ENCODE data around the gene DNAH17.

Gene DNAH17

DNA sequence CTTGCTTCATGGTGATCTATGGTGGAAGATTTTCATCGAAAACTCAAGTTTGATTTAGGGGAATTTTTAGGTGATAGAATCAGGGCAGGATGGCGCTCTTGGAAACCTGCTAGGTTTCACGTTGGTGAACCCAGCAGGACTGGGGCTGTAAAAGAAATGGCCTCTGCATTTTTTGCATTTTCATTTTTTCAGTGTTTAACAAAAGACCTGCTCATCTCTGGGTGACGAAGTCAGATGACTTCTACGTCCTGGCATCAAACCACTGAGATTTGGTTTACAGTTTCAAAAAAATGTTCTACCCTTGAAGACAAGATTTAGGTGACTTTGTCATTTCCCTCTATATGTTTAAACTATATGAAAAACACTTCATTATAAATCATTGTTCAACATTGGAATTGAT, 196.8 kb downstream of the DNAH17 start:
- H3K9me3 ChIP-seq: no peaks in the 10 kb centered on the region
- no peaks in the 10 kb centered on the region; the same call in 1 of the 2 replicates for H3K36me3 ChIP-seq
- TF ChIP-seq, protein P1, sequence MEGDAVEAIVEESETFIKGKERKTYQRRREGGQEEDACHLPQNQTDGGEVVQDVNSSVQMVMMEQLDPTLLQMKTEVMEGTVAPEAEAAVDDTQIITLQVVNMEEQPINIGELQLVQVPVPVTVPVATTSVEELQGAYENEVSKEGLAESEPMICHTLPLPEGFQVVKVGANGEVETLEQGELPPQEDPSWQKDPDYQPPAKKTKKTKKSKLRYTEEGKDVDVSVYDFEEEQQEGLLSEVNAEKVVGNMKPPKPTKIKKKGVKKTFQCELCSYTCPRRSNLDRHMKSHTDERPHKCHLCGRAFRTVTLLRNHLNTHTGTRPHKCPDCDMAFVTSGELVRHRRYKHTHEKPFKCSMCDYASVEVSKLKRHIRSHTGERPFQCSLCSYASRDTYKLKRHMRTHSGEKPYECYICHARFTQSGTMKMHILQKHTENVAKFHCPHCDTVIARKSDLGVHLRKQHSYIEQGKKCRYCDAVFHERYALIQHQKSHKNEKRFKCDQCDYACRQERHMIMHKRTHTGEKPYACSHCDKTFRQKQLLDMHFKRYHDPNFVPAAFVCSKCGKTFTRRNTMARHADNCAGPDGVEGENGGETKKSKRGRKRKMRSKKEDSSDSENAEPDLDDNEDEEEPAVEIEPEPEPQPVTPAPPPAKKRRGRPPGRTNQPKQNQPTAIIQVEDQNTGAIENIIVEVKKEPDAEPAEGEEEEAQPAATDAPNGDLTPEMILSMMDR (IDR thresholded peaks at IDR 0.05; ENCODE audit: low read depth, low read length): no peak
- no peaks in the 10 kb centered on the region for H3K4me1 ChIP-seq
- no peaks in the 10 kb centered on the region for H3K27me3 ChIP-seq
- no peak overlapping the region for H3K4me3 ChIP-seq (ENCODE audit: low read depth, low read length)
- DNase-seq: no peak

DNA sequence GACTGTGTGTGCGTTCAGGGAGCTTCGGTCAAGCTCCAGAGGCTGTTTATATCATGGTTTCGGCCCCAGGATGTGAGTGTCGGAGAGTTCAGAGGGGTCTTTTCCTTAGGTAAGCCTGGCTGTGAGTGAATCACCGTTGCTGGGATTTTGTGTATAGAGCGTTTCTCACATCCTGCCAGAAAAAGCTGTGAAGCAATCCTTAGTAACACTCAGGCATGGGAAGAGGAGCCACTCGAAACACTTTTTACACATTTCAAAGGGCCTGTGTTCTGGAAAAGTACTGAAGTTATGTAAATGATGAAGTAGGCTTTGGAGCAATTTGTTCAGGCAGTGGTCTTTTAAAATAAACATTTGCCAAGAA, 198.1 kb downstream of the DNAH17 start:
- DNase-seq: no peak
- TF ChIP-seq, protein P1 (IDR thresholded peaks at IDR 0.05; ENCODE audit: low read depth, low read length): no peak
- H3K4me1 ChIP-seq: no peaks in the 10 kb centered on the region
- H3K9me3 ChIP-seq: no peaks in the 10 kb centered on the region
- no peaks in the 10 kb centered on the region for H3K27me3 ChIP-seq
- peak overlapping the region; percentile 98 for H3K4me3 ChIP-seq (ENCODE audit: low read depth, low read length)
- H3K36me3 ChIP-seq: no peaks in the 10 kb centered on the region; the same call in 1 of the 2 replicates

DNA sequence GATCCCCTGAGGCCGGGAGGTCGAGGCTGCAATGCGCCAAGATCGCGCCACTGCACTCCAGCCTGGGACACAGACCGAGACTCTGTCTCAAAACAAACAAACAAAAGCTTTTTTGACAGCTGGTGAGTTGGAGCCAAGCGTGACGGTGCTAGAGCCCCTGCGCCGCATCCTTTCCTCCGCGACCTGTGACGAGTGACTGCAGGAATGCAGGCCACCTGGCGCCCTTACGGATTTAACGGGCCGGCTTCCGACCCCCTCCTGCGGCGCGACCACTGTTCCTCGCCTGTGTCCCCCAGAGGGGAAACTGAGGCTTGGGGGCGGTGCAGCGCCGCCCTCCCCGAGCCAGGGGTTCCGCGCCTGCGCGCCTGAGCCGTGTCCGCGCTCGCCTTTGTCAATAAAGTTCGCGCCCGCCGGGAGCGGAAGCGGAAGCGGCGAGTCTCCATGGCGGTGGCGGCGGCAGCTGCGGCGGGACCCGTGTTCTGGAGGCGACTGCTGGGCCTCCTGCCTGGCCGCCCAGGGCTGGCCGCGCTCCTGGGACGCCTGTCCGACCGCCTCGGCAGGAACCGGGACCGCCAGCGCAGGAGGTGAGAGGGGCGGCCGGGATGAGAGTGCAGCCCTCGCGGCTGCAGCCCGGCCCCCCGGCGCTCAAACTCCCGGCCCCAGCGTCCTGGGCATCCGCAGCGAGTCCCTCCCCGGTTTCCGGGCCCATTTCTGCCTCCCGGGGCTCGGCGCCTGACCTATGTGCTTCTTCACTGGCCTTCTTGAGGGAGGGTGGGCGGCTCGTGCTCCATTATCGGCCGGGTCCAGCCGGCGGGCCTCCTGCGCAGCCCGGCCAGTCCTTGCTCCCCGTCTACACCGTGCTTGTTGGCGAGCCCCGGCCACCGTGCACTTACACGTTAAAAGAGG, 198.7 kb downstream of the DNAH17 start, which contains the start of gene PGS1:
PGS1 (plus strand) TSS at position 425 of the 906 bp plus-strand sequence; CDS start at position 442, 17 bp downstream.
- Histone ChIP-seq H3K4me1 (no peaks in the 10 kb centered on the region), H3K4me3 (ENCODE audit: low read depth, low read length) (peak within 1 kb of the TSS; percentile 98), H3K36me3 (no peaks in the 10 kb centered on the region; the same call in 1 of the 2 replicates), H3K27me3 (no peaks in the 10 kb centered on the region), H3K9me3 (no peaks in the 10 kb centered on the region)
- TF ChIP-seq, protein P1 (IDR thresholded peaks at IDR 0.05; ENCODE audit: low read depth, low read length): no peak
- peak; percentile 86 for DNase-seq

DNA sequence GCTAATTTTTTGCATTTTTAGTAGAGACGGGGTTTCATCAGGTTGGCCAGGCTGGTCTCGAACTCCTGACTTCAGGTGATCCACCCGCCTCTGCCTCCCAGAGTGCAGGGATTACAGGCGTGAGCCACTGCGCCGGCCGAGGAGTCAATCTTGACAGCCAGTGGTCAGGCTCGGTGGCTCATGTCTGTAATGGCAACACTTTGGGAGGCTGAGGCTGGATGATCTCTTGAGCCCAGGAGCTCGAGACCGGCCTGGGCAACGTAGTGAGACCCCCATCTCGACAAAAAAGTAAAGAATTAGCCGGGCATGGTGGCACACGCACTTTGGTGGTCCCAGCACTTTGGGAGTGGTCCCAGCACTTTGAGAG, 199.4 kb downstream of the DNAH17 start:
- Histone ChIP-seq H3K9me3 (no peaks in the 10 kb centered on the region), H3K36me3 (no peaks in the 10 kb centered on the region; the same call in 1 of the 2 replicates), H3K27me3 (no peaks in the 10 kb centered on the region), H3K4me3 (ENCODE audit: low read depth, low read length) (peak overlapping the region; percentile 98), H3K4me1 (no peaks in the 10 kb centered on the region)
- DNase-seq: no peak
- TF ChIP-seq, protein P1 (IDR thresholded peaks at IDR 0.05; ENCODE audit: low read depth, low read length): no peak

DNA sequence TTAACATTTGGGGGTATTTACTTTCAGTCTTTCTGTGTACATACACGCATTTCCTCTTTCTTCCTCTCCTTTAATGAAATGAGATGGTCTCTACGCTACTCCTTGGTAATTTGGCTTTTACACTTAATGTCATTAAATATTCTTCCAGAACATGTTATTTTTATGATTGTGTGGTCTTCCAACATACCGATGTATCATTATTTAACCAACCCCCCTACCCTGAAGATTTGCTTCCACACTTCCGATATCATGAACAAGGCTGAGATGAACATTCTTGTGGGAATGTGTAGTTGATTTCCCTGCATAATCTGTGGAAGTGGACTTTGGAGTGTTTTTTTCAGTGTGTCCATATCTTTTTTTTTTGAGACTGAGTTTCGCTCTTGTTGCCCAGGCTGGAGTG, 201.0 kb downstream of the DNAH17 start:
- no peak for DNase-seq
- TF ChIP-seq, protein P1 (IDR thresholded peaks at IDR 0.05; ENCODE audit: low read depth, low read length): no peak
- no peaks in the 10 kb centered on the region for H3K9me3 ChIP-seq
- H3K4me1 ChIP-seq: no peaks in the 10 kb centered on the region
- H3K36me3 ChIP-seq: no peaks in the 10 kb centered on the region; the same call in 1 of the 2 replicates
- no peak overlapping the region for H3K4me3 ChIP-seq (ENCODE audit: low read depth, low read length)
- no peaks in the 10 kb centered on the region for H3K27me3 ChIP-seq
